ENCODE results near the gene CNOT3. TPM values are rescaled to one million over a fixed set of nuclear protein-coding genes. Genes with fewer than 3 reads are reported as not detected.
"Not testable (repeated sequence)": the region's sequence is repeated elsewhere in the genome, so short reads cannot be mapped to it uniquely, and the experiment has no call there.

Gene CNOT3
- polyA plus RNA-seq, 12 donors = 29.8 to 595 (median 38.1) TPM

DNA sequence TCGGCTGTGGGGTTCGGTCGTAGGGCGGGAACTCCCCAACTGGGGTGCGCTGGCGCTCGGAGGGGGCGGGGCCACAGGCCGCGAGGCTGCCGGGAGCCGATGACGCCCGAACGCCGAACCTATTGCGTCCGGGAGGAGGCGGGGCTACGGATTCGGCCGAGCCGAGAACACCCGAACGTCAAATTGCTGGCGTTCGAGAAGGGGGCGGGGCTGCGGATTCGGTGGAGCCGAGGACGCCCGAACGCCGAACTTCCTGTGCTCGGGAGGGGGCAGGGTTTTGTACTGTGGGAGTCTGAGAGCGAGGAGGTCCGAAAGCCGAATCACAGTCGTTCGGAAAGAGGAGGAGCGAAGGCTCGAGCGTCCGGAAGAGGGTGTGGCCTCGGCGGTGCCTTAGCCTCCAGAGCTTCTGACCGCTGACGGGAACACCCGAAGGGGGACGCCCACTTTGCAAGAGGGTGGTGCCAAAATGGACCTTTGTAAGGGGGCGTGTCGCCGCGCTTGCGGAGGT, 53.0 kb downstream of the CNOT3 start:
- peak; percentile 100 for DNase-seq

DNA sequence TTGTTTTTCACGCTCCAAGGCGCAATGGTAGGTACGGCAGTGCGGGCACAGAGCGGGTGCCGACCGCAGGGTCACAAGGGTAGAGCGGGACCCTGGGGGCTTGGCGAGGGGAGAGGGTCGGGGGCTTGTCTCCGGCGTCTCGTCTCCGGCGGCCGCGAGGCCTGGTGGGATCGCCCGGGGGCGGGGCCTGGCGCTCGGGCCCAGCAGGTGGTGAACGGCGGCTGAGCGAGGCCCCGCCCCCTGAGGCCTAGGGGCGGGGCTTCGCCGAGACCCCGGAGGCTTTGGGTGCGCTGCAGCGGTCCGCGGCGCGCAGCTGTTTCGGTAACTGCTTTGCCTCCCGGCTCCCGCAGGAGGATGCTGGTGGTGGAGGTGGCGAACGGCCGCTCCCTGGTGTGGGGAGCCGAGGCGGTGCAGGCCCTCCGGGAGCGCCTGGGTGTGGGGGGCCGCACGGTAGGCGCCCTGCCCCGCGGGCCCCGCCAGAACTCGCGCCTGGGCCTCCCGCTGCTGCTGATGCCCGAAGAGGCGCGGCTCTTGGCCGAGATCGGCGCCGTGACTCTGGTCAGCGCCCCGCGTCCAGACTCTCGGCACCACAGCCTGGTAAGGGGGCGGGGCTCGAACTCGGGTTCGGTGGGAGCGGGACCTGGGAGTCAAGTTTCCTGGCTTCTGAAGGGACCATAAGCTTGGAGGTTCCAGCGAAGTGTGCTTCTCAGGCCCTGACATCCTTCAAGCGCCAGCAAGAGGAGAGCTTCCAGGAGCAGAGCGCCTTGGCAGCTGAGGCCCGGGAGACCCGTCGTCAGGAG, 53.6 kb downstream of the CNOT3 start, which contains the start of gene TSEN34:
Gene TSEN34 (plus strand): TSS at position 298 of the 800 bp plus-strand sequence. CDS start 57 bp downstream, at position 355.
- peak; percentile 55 for DNase-seq

DNA sequence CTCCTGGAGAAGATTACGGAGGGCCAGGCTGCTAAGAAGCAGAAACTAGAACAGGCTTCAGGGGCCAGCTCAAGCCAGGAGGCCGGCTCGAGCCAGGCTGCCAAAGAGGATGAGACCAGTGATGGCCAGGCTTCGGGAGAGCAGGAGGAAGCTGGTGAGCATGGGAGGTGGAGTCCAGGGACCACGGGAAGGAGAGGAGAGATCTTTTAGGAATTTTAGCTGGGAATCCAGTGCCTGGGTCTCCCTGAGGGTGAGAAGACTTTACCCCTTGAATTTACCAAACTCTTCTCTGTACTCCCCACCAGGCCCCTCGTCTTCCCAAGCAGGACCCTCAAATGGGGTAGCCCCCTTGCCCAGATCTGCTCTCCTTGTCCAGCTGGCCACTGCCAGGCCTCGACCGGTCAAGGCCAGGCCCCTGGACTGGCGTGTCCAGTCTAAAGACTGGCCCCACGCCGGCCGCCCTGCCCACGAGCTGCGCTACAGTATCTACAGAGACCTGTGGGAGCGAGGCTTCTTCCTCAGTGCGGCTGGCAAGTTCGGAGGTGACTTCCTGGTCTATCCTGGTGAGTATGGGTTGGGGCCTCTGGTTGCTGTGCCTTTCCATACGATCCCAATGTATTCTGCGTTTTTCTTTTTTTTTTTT, 54.4 kb downstream of the CNOT3 start:
- no peak for DNase-seq

DNA sequence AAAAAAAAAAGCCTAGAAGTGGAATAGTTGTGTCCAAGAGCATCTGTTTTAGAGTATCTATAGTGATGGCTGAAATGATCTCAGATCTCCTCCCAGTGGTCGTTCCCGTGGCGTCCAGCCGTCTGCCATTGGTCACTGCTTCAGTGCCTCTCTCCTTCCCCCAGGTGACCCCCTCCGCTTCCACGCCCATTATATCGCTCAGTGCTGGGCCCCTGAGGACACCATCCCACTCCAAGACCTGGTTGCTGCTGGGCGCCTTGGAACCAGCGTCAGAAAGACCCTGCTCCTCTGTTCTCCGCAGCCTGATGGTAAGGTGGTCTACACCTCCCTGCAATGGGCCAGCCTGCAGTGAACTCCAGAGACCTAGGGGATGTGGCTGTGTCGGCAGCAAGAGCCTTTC, 55.4 kb downstream of the CNOT3 start:
- no peak for DNase-seq

DNA sequence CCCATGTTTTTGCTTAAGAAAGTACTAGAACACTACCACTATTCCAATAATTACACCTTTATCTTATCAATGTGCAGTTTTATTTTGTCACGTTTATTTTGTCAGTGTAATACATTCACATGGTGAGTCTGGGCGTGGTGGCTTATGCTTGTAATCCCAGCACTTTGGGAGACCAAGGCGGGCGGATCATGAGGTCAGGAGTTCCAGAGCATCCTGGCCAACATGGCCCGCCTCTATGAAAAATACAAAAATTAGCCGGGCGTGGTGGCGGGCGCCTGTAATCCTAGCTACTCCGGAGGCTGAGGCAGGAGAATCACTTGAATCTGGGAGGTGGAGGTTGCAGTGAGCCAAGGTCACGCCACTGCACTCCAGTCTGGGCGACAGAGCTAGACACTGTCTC, 56.9 kb downstream of the CNOT3 start:
- DNase-seq = not testable (repeated sequence)

DNA sequence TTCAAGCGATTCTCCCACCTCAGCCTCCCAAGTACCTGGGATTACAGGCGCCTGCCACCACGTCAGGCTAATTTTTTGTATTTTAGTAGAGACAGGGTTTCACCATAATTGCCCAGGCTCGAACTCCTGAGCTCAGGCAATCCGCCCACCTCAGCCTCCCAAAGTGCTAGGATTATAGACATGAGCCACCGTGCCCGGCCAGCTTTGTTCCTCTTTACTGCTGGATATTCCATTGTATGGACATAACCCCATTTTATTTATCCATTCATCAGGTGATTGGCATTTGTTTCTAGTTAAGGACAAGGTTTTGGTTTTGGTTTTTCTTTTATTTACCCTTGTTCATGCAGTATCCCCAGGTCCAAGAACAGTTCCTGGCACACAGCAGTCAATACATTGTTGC, 59.0 kb downstream of the CNOT3 start:
- no peak for DNase-seq

DNA sequence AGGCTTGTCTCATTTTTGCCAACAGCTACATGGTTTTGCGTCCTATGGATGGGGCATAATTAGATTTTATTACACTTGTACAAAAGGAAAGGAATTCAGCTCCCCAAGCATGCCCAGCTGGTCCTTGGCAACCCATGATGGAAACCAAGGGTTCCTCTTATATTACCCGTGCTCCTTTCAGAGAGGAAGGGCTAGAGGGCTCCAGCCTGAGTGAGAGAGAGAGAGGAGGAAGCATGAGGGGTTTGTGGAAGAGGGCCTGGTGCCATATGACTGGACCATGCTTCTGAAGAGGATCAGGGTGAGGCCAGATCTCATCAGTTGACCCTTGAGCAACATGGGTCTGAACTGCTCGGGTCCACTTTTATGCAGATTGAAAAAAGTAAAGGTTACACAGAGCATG, 59.6 kb downstream of the CNOT3 start:
- no peak for DNase-seq

DNA sequence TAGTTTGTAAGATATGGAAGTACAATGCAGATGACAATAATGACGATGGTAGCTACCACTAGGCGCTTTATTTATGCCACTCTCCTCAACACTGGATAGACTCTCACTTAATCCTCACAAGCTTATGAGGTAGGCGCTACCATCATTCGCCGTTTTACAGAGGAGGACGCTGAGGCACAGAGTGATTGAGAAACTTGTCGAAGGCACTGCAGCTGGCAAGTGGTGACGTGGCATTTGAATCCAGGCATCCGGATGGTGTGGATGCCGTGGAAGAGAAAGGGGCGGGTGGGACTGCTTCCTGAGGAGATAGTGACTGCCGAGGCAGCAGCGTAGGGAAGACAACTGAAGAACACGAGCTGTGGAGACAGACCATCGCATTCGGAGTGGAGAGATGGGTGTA, 61.8 kb downstream of the CNOT3 start:
- no peak for DNase-seq

DNA sequence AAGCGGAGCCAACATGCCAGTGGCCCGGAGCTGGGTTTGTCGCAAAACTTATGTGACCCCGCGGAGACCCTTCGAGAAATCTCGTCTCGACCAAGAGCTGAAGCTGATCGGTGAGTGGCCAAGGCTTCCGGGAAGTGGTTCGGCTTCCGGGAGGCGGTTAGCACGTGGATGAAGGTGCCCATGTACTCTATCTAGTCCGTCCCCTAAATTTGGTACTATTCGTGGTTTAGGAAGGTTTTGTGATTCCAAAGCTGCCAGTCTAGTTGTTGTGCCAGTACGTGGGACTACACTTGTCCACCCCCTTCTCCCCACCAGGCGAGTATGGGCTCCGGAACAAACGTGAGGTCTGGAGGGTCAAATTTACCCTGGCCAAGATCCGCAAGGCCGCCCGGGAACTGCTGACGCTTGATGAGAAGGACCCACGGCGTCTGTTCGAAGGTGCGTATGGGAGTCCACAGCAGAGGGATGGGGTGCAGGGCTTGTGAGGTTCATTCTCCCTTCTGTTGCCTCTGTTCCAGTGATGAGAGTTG, 63.7 kb downstream of the CNOT3 start:
- no peak for DNase-seq

DNA sequence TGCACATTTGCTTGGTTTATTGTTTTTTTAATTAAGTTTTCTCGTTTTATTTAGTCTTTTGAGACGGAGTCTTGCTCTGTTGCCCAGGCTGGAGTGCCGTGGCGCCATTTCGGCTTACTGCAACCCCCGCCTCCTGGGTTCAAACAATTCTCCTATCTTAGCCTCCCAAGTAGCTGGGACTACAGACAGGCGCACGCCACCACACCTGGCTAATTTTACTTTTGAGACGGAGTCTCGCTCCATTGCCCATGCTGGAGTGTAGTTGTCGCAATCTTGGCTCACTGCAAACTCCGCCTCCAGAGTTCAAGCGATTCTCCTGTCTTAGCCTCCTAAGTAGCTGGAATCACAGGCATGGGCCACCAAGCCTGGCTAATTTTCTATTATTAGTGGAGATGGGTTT, 64.4 kb downstream of the CNOT3 start:
- DNase-seq = no peak

DNA sequence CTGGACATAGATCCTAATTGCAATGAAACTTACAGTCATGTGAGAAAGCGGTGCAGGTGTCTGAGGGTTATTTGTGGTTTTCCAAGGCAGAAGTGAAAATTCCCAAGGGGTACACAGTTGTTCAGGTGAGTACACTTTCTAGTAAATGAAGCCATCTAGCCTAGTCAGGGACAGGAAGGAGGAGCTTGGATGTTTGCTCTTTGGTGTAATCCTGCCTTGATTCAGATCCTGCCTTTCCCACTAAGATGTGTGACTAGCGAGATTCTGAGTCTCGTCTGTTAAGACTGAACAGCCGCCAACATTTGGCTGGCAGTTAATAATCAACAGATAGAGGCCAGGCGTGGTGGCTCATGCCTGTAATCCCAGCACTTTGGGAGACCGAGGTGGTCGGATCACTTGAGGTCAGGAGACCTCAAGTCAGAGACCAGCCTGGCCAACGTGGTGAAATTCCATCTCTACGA, 65.6 kb downstream of the CNOT3 start:
- no peak for DNase-seq

DNA sequence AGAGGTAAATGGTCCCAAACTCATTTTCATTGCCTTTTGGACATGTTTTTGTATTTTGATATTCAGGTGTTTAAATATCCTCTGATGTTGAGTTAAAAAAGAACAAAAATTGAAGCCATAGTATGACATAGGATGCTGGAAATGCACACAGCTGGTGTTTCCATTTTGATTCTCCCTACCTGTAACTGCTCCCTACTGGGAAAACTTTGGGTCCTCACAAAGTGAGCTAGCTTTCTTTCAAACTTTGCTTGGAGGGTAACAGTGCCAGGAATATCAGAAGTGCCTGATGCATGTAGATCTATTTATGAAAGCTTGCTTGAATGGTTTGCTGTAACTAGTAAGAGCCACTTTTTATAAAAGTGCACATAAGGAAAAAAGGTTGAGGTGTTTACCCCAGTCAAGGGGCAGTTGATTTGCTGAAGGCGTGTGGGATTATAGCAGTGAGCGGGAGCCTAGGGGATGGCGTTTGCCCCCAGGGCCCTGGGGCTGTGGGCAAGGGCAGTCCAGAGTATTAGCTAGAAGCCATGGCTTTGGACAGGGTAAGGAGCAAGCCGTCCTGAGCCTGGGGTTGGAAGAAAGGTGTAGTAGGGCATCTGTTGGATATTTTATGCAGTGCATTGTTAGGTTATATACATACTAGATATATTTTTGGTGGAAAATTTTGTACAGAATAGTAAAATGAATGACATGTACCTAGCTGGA, 67.4 kb downstream of the CNOT3 start:
- no peak for DNase-seq

Other genes starting within 250 kb of the CNOT3 start
- gene CACNG7, start 228.5 kb upstream of the CNOT3 start, polyA plus RNA-seq (ENCODE audit: insufficient read length in 12 of 12) = under 1 TPM in 10 of 12 donors, not detected in 2; 0.14 to 0.34 (median 0.29) TPM
- gene CACNG8, start 174.8 kb upstream of the CNOT3 start, polyA plus RNA-seq (ENCODE audit: insufficient read length in 12 of 12) = 1 to 10 TPM in 3 of 12 donors, under 1 TPM in 7, not detected in 2; 0.29 to 1.4 (median 0.72) TPM
- gene CACNG6, start 146.1 kb upstream of the CNOT3 start, polyA plus RNA-seq (ENCODE audit: insufficient read length in 12 of 12) = 10 to 100 TPM in 11 of 12 donors, not detected in 1; 11.9 to 53.5 (median 26.8) TPM
- under 1 TPM in 3 of 12 donors, not detected in 9; 0.34 to 0.77 (median 0.37) TPM for gene VSTM1, start 73.9 kb upstream of the CNOT3 start, polyA plus RNA-seq (ENCODE audit: insufficient read length in 12 of 12)
- gene TARM1, start 56.4 kb upstream of the CNOT3 start, polyA plus RNA-seq (ENCODE audit: insufficient read length in 12 of 12) = under 1 TPM in 2 of 12 donors, not detected in 10; 0.19 to 0.23 TPM
- gene OSCAR, start 37.0 kb upstream of the CNOT3 start, polyA plus RNA-seq (ENCODE audit: insufficient read length in 12 of 12) = 1 to 10 TPM in 1 of 12 donors, under 1 TPM in 8, not detected in 3; 0.09 to 1.5 (median 0.32) TPM
- 100 to 1,000 TPM in 4 of 12 donors, 10 to 100 TPM in 7, not detected in 1; 80.2 to 127 (median 95.8) TPM for gene NDUFA3, start 34.9 kb upstream of the CNOT3 start, polyA plus RNA-seq (ENCODE audit: insufficient read length in 12 of 12)
- gene TFPT, start 22.1 kb upstream of the CNOT3 start, polyA plus RNA-seq (ENCODE audit: insufficient read length in 12 of 12) = 10 to 100 TPM in 11 of 12 donors, not detected in 1; 10.6 to 16.6 (median 12.5) TPM
- gene PRPF31, start 22.0 kb upstream of the CNOT3 start, polyA plus RNA-seq (ENCODE audit: insufficient read length in 12 of 12) = 10 to 100 TPM in 11 of 12 donors, not detected in 1; 40.3 to 64.0 (median 43.6) TPM
- gene LENG1, start 22.0 kb downstream of the CNOT3 start, polyA plus RNA-seq (ENCODE audit: insufficient read length in 12 of 12) = 10 to 100 TPM in 2 of 12 donors, 1 to 10 TPM in 9, not detected in 1; 6.1 to 11.9 (median 7.3) TPM
- gene TMC4, start 35.4 kb downstream of the CNOT3 start, polyA plus RNA-seq (ENCODE audit: insufficient read length in 12 of 12) = 10 to 100 TPM in 1 of 12 donors, 1 to 10 TPM in 10, not detected in 1; 1.6 to 35.1 (median 3.5) TPM
- 10 to 100 TPM in 11 of 12 donors, not detected in 1; 17.0 to 85.5 (median 27.2) TPM for gene MBOAT7, start 51.8 kb downstream of the CNOT3 start, polyA plus RNA-seq (ENCODE audit: insufficient read length in 12 of 12)
- 10 to 100 TPM in 11 of 12 donors, not detected in 1; 21.8 to 51.7 (median 29.9) TPM for gene TSEN34, start 53.5 kb downstream of the CNOT3 start, polyA plus RNA-seq (ENCODE audit: insufficient read length in 12 of 12)
- 1,000 to 10,000 TPM; 1,267 to 2,301 (median 1,915) TPM for gene RPS9, start 63.1 kb downstream of the CNOT3 start, polyA plus RNA-seq (ENCODE audit: insufficient read length in 12 of 12)
- gene LILRB3, start 85.2 kb downstream of the CNOT3 start, polyA plus RNA-seq (ENCODE audit: insufficient read length in 12 of 12) = 1 to 10 TPM in 10 of 12 donors, not detected in 2; 1.2 to 4.1 (median 2.4) TPM
- gene LILRA6, start 105.0 kb downstream of the CNOT3 start, polyA plus RNA-seq (ENCODE audit: insufficient read length in 12 of 12) = 1 to 10 TPM in 9 of 12 donors, under 1 TPM in 1, not detected in 2; 0.95 to 2.4 (median 1.7) TPM
- gene LILRB5, start 119.5 kb downstream of the CNOT3 start, polyA plus RNA-seq (ENCODE audit: insufficient read length in 12 of 12) = 10 to 100 TPM in 2 of 12 donors, 1 to 10 TPM in 9, not detected in 1; 5.5 to 10.6 (median 8.5) TPM
- 1 to 10 TPM in 10 of 12 donors, not detected in 2; 1.4 to 3.8 (median 1.8) TPM for gene LILRB2, start 143.3 kb downstream of the CNOT3 start, polyA plus RNA-seq (ENCODE audit: insufficient read length in 12 of 12)
- gene LILRA5, start 175.4 kb downstream of the CNOT3 start, polyA plus RNA-seq (ENCODE audit: insufficient read length in 12 of 12) = 1 to 10 TPM in 1 of 12 donors, under 1 TPM in 9, not detected in 2; 0.31 to 1.2 (median 0.57) TPM
- gene LILRA4, start 201.4 kb downstream of the CNOT3 start, polyA plus RNA-seq (ENCODE audit: insufficient read length in 12 of 12) = under 1 TPM in 2 of 12 donors, not detected in 10; 0.11 to 0.63 TPM
- gene LAIR1, start 227.2 kb downstream of the CNOT3 start, polyA plus RNA-seq (ENCODE audit: insufficient read length in 12 of 12) = 10 to 100 TPM in 2 of 12 donors, 1 to 10 TPM in 8, not detected in 2; 5.6 to 14.3 (median 6.7) TPM

All from muscle of arm (tissue), 12 donors.